H9 (cell line): Measurements from ENCODE around the gene SCAF4. TPM values are rescaled to one million over a fixed set of nuclear protein-coding genes. Genes with fewer than 3 reads are reported as not detected.

Source experiments
- DNase-seq: peaks from one replicate; pipeline ENCODE4 v3.0.0-alpha.2; 2017
- H2AFZ ChIP-seq: one replicate; pipeline ENCODE4 v1.6.1; 2013; ENCODE audit warnings: mild to moderate bottlenecking, low read length, control low read depth, moderate library complexity
- H2AK5ac ChIP-seq: 2 replicates; pipeline ENCODE4 v1.6.1; 2013; ENCODE audit warnings: low read length, control low read depth, mixed read lengths; ENCODE audit not compliant: insufficient read length
- H2BK120ac ChIP-seq: one replicate; pipeline ENCODE4 v1.6.1; 2013; ENCODE audit warnings: low read depth, mild to moderate bottlenecking, low read length, control low read depth, inconsistent platforms; ENCODE audit not compliant: poor library complexity, severe bottlenecking
- H2BK12ac ChIP-seq: 2 replicates; pipeline ENCODE4 v1.6.1; 2013; ENCODE audit warnings: low read length, control low read depth, mixed read lengths, low read depth; ENCODE audit not compliant: insufficient read length
- H2BK15ac ChIP-seq: 2 replicates; pipeline ENCODE4 v1.6.1; 2013; ENCODE audit warnings: low read depth, low read length, control low read depth
- H2BK20ac ChIP-seq: one replicate; pipeline ENCODE4 v1.6.1; 2013; ENCODE audit warnings: low read depth, mild to moderate bottlenecking, low read length, control low read depth, inconsistent platforms; ENCODE audit not compliant: poor library complexity, severe bottlenecking
- H2BK5ac ChIP-seq: 2 replicates; pipeline ENCODE4 v1.6.1; 2013; ENCODE audit warnings: low read length, control low read depth, mixed read lengths; ENCODE audit not compliant: insufficient read length
- H3K14ac ChIP-seq: 2 replicates; pipeline ENCODE4 v1.6.1; 2013; ENCODE audit warnings: low read length, control low read depth; ENCODE audit not compliant: insufficient read depth
- H3K18ac ChIP-seq: 2 replicates; pipeline ENCODE4 v1.6.1; 2013; ENCODE audit warnings: low read depth, mild to moderate bottlenecking, mixed read lengths, low read length, control low read depth; ENCODE audit not compliant: insufficient read length
- H3K23ac ChIP-seq: 2 replicates; pipeline ENCODE4 v1.6.1; 2013; ENCODE audit warnings: low read length, control low read depth, mixed read lengths, low read depth; ENCODE audit not compliant: insufficient read length
- H3K23me2 ChIP-seq: 2 replicates; pipeline ENCODE4 v1.6.1; 2013; ENCODE audit warnings: low read depth, mild to moderate bottlenecking, mixed read lengths, low read length, control low read depth; ENCODE audit not compliant: insufficient read length, poor library complexity, severe bottlenecking
- H3K27ac ChIP-seq: 2 replicates; pipeline ENCODE4 v1.5.1; 2013; ENCODE audit warnings: low read length, control low read depth, mixed read lengths, low read depth; ENCODE audit not compliant: insufficient read length
- H3K27me3 ChIP-seq: 2 replicates; pipeline ENCODE4 v1.6.1; 2013; ENCODE audit warnings: low read length, control low read depth, inconsistent platforms; ENCODE audit not compliant: insufficient read depth
- H3K4ac ChIP-seq: 2 replicates; pipeline ENCODE4 v1.6.1; 2013; ENCODE audit warnings: low read depth, mild to moderate bottlenecking, control low read depth, inconsistent platforms, low read length, moderate library complexity
- H3K4me1 ChIP-seq: 2 replicates; pipeline ENCODE4 v1.6.1; 2013; ENCODE audit warnings: low read length, control low read depth, inconsistent platforms; ENCODE audit not compliant: insufficient read depth
- H3K4me2 ChIP-seq: 2 replicates; pipeline ENCODE4 v1.6.1; 2013; ENCODE audit warnings: low read length, control low read depth, mixed read lengths; ENCODE audit not compliant: insufficient read length, insufficient read depth
- H3K56ac ChIP-seq: 2 replicates; pipeline ENCODE4 v1.6.1; 2013; ENCODE audit warnings: low read depth, mild to moderate bottlenecking, mixed read lengths, low read length, control low read depth; ENCODE audit not compliant: insufficient read length
- H3K79me1 ChIP-seq: 2 replicates; pipeline ENCODE4 v1.6.1; 2013; ENCODE audit warnings: low read depth, mild to moderate bottlenecking, moderate library complexity, low read length, control low read depth, inconsistent platforms; ENCODE audit not compliant: insufficient read depth, poor library complexity, severe bottlenecking
- H3K79me2 ChIP-seq: 2 replicates; pipeline ENCODE4 v1.6.1; 2013; ENCODE audit warnings: low read length, control low read depth, inconsistent platforms; ENCODE audit not compliant: insufficient read depth
- H3K9ac ChIP-seq: 2 replicates; pipeline ENCODE4 v1.6.1; 2013; ENCODE audit warnings: low read length, control low read depth, mixed read lengths; ENCODE audit not compliant: insufficient read length; ENCODE audit errors: extremely low read depth
- H3K9me3 ChIP-seq: one replicate; pipeline ENCODE4 v1.6.1; 2013; ENCODE audit warnings: low read depth, low read length, inconsistent platforms; ENCODE audit not compliant: control insufficient read depth
- H3T11ph ChIP-seq: one replicate; pipeline ENCODE4 v1.6.1; 2013; ENCODE audit warnings: mild to moderate bottlenecking, low read length, control low read depth, inconsistent platforms
- H4K20me1 ChIP-seq: one replicate; pipeline ENCODE4 v1.6.1; 2013; ENCODE audit not compliant: control insufficient read depth, insufficient read length, insufficient read depth
- H4K5ac ChIP-seq: 2 replicates; pipeline ENCODE4 v1.6.1; 2013; ENCODE audit warnings: low read depth, mild to moderate bottlenecking, mixed read lengths, low read length, control low read depth; ENCODE audit not compliant: insufficient read length
- H4K8ac ChIP-seq: replicated peaks from 2 replicates; pipeline ENCODE4 v1.6.1; 2013; ENCODE audit warnings: low read length, control low read depth, mixed read lengths, low read depth; ENCODE audit not compliant: insufficient read length
- H4K91ac ChIP-seq: 2 replicates; pipeline ENCODE4 v1.6.1; 2013; ENCODE audit warnings: low read depth, mild to moderate bottlenecking, moderate library complexity, mixed read lengths, low read length, control low read depth; ENCODE audit not compliant: insufficient read length
- H3K27ac Mint-ChIP-seq, 3 experiments: 2 replicates in 2 of 3; 3 replicates in 1 of 3; pipeline ENCODE4 v1.8.0; 2020 to 2021; ENCODE audit warnings: mixed read lengths in 3 of 3, mild to moderate bottlenecking in 1 of 3, moderate library complexity in 1 of 3
- H3K27me3 Mint-ChIP-seq: 2 replicates; pipeline ENCODE4 v1.8.0; 2021; ENCODE audit warnings: low read depth, mild to moderate bottlenecking, moderate library complexity, mixed read lengths
- H3K36me3 Mint-ChIP-seq, 3 experiments: 2 replicates in 2 of 3; 3 replicates in 1 of 3; pipeline ENCODE4 v1.8.0; 2020 to 2021; ENCODE audit warnings: low read depth in 3 of 3, mixed read lengths in 3 of 3; ENCODE audit not compliant: insufficient read depth in 1 of 3
- H3K4me1 Mint-ChIP-seq, 2 experiments: 2 replicates each; pipeline ENCODE4 v1.8.0; 2020; ENCODE audit warnings: mixed read lengths in 2 of 2
- H3K4me3 Mint-ChIP-seq, 2 experiments: 2 replicates in 1 of 2; 3 replicates in 1 of 2; pipeline ENCODE4 v1.8.0; 2020 to 2021; ENCODE audit warnings: mild to moderate bottlenecking in 2 of 2, mixed read lengths in 2 of 2, moderate library complexity in 1 of 2
- H3K9me3 Mint-ChIP-seq, 2 experiments: 2 replicates in 1 of 2; 3 replicates in 1 of 2; pipeline ENCODE4 v1.8.0; 2020; ENCODE audit warnings: mild to moderate bottlenecking in 2 of 2, mixed read lengths in 2 of 2, moderate library complexity in 1 of 2
- CTCF ChIP-seq: fragments of 200-600 bp; sonication (generic); conservative IDR thresholded peaks from 3 replicates; pipeline ENCODE4 v1.8.0; 2021; ENCODE audit warnings: antibody characterized with exemption, mild to moderate bottlenecking
- WGBS: extraction: QIAGEN DNeasy Blood & Tissue Kit; methylation state at CpG from one replicate; pipeline ENCODE4 v1.1.7; 2013; ENCODE audit warnings: missing lambda C conversion rate, low lambda C conversion rate, mixed read lengths; ENCODE audit not compliant: insufficient read length; ENCODE audit errors: extremely low coverage; 5-methylcytosine and 5-hydroxymethylcytosine counted together
- total RNA-seq: library from RNA; stranded (reverse); gene quantifications from 2 replicates; pipeline ENCODE4 v1.2.1, GENCODE V29; 2021

The SCAF4 gene
- total RNA-seq, 1 experiment from 2014 or later = 76.8 TPM

DNA sequence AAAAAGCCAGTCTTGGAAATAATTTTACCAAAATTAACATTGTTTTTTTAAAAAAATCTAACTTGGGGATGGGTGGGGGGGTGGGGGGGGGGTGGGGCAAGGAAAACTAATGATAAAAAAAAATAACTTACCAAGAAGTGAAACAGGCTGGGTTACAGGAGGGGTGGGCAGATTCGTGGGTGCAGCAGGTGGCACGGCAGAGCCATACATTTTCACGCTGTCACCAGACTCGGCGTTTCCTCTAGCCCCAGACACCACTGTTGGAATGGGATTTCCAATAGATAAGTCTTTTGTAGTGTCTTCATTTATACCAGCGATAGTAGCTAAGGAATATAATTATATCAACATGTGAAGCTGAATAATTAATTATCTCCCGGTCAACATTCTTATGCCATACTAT, 47.0 kb downstream of the SCAF4 start:
- Mint-ChIP-seq H3K9me3 (no peaks in the 10 kb centered on the region), H3K4me3 (no peak overlapping the region), H3K36me3 (peaks cover 30 to 80% (median 75%) of the 10 kb centered on the region in 3 experiments; a peak in 6 of 7 replicates), H3K4me1 (no peaks in the 10 kb centered on the region), H3K27me3 (no peaks in the 10 kb centered on the region), H3K27ac (no peak overlapping the region)
- Histone ChIP-seq H3K4ac (no peak overlapping the region), H4K20me1 (no peaks in the 10 kb centered on the region), H3K27me3 (no peaks in the 10 kb centered on the region), H3T11ph (no peak overlapping the region), H3K18ac (no peak overlapping the region), H2AFZ (no peak overlapping the region), H4K8ac (no peak overlapping the region), H3K79me1 (no peaks in the 10 kb centered on the region), H3K27ac (no peak overlapping the region), H4K91ac (no peak overlapping the region), H3K4me1 (no peaks in the 10 kb centered on the region), H3K23me2 (no peaks in the 10 kb centered on the region), H2BK15ac (no peak overlapping the region), H3K4me2 (no peak overlapping the region), H2BK5ac (no peak overlapping the region), H3K56ac (no peak overlapping the region), H2BK20ac (no peak overlapping the region), H2AK5ac (no peak overlapping the region), H3K23ac (no peak overlapping the region), H4K5ac (no peak overlapping the region), H2BK12ac (no peak overlapping the region), H3K14ac (no peak overlapping the region), H2BK120ac (no peak overlapping the region), H3K9me3 (no peaks in the 10 kb centered on the region), H3K9ac (no peak overlapping the region), H3K79me2 (no peaks in the 10 kb centered on the region)
- no peak for TF ChIP-seq CTCF
- WGBS = no CpG with 5 or more reads among the region's 7 CpGs
- no peak for DNase-seq
